HFF-Myc (cell line): ENCODE measurements around the gene TBL1X.

Experiments
- DNase-seq: peaks from one replicate; pipeline ENCODE4 v3.0.0-alpha.2; 2011; ENCODE audit warnings: low read depth; ENCODE audit errors: extremely low read depth
- H3K4me3 ChIP-seq: replicated peaks from 2 replicates; pipeline ENCODE4 v1.5.1; 2011; ENCODE audit warnings: low read depth, mild to moderate bottlenecking, control low read depth, low read length
- TF ChIP-seq, protein P1 (sequence below): IDR thresholded peaks from 2 replicates; pipeline ENCODE4 v1.5.1; 2012; ENCODE audit warnings: mild to moderate bottlenecking, low read depth, low read length, control low read depth; ENCODE audit errors: missing control alignments

The TBL1X gene

GRCh38 chrX:9539605-9540387 lies 74.9 kb downstream of the TBL1X start:
- no peak overlapping the region for H3K4me3 ChIP-seq
- TF ChIP-seq, protein P1, sequence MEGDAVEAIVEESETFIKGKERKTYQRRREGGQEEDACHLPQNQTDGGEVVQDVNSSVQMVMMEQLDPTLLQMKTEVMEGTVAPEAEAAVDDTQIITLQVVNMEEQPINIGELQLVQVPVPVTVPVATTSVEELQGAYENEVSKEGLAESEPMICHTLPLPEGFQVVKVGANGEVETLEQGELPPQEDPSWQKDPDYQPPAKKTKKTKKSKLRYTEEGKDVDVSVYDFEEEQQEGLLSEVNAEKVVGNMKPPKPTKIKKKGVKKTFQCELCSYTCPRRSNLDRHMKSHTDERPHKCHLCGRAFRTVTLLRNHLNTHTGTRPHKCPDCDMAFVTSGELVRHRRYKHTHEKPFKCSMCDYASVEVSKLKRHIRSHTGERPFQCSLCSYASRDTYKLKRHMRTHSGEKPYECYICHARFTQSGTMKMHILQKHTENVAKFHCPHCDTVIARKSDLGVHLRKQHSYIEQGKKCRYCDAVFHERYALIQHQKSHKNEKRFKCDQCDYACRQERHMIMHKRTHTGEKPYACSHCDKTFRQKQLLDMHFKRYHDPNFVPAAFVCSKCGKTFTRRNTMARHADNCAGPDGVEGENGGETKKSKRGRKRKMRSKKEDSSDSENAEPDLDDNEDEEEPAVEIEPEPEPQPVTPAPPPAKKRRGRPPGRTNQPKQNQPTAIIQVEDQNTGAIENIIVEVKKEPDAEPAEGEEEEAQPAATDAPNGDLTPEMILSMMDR, result no peak
- no peak for DNase-seq

GRCh38 chrX:9542106-9542760 lies 77.4 kb downstream of the TBL1X start:
- DNase-seq, result no peak
- no peak overlapping the region for H3K4me3 ChIP-seq
- TF ChIP-seq, protein P1, result no peak

DNA sequence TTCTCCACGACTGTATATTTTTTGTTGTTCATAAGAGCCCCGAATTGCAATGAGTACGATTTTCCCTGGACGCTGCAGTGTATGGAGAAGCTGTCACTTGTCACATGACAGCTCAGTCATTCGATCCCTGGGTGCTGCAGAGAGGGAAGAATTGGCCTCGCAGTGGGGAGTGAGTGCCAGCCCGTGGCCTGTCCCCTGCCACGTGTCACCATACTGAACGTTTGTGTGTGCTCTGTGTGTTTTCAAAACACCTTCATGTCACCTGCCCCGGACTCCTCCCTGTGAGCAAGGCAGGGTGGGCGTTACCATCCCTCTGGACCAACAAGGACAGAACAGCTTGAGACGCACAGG lies 77.9 kb downstream of the TBL1X start:
- H3K4me3 ChIP-seq, result no peak overlapping the region
- TF ChIP-seq, protein P1, result no peak
- DNase-seq, result no peak

DNA sequence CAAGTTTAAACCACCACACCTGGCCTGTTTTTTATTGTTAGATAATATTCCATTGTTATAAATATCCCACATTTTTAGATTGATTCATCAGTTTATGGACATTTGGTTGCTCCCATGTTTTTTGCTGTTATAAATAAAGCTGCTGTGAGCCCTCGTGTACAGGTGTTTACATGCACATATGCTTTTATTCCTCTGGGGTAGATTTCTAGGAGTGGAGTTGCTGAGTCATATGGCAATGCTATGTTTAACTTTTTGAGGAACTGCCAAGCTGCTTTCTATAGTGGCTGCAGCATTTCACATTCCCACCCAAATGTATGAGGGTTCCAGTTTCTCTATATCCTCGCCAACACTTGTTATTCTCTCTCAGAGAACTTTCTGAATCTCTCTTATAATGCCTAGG lies 90.5 kb downstream of the TBL1X start:
- no peak for DNase-seq
- H3K4me3 ChIP-seq, result no peak overlapping the region
- TF ChIP-seq, protein P1, result no peak

DNA sequence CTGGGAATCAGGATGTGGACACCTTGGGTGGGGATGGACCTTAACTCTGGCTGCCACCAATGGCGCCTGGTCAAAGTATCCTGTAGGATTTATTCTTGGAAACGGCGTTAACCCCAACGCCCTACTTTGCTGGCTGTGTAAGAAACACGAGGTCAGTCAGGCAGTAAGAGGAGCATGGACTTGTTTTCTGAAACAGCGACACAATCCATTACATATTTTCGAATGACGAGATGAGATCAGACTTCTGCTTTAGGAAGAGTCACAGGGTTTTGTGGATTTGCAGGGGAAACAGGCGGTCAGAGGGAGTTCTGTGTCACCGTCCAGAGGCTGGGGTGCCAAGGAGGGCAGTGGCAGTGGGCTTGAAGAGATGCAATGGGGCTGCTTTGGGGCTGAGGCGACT lies 92.2 kb downstream of the TBL1X start:
- TF ChIP-seq, protein P1, result no peak
- DNase-seq, result no peak
- no peak overlapping the region for H3K4me3 ChIP-seq

- no peak overlapping the region for H3K4me3 ChIP-seq
- no peak for DNase-seq
- TF ChIP-seq, protein P1, result no peak
Measured at GRCh38 chrX:9557521-9557920, 92.7 kb downstream of the TBL1X start.
